Measurements from ENCODE around the gene CNOT9.

CNOT9 gene

GRCh38 chr2:218635719-218636118 lies 67.1 kb downstream of the CNOT9 start:
- Histone ChIP-seq H3K27me3 (ENCODE audit: control insufficient read depth, low read length) (no peaks in the 10 kb centered on the region), H3K4me3 (ENCODE audit: low read length) (no peak overlapping the region), H3K4me2 (ENCODE audit: low read length) (no peak overlapping the region), H3K27ac (ENCODE audit: low read depth, low read length) (no peak overlapping the region), H3K36me3 (ENCODE audit: control insufficient read depth, low read length) (peaks cover 67% of the 10 kb centered on the region), H3K4me1 (ENCODE audit: control insufficient read depth, low read length) (no peaks in the 10 kb centered on the region), H3F3A (ENCODE audit: control insufficient read depth, insufficient read depth) (no peaks in the 10 kb centered on the region), H3K9me3 (ENCODE audit: control insufficient read depth, insufficient read depth, low read length) (no peaks in the 10 kb centered on the region), H4K20me1 (ENCODE audit: control insufficient read depth, insufficient read depth, low read depth, low read length) (no peaks in the 10 kb centered on the region), H3K9me2 (replicated peaks; ENCODE audit: control insufficient read depth, low read length) (no peaks in the 10 kb centered on the region), H3K79me2 (ENCODE audit: control insufficient read depth, low read length) (no peaks in the 10 kb centered on the region)
- TF ChIP-seq EZH2phosphoT487 (IDR thresholded peaks at IDR 0.05; ENCODE audit: borderline replicate concordance, low read length): no peak
- TF ChIP-seq CTCF (IDR thresholded peaks at IDR 0.05; ENCODE audit: low read depth, low read length, poor library complexity, severe bottlenecking): no peak

- Histone ChIP-seq H3K9me3 (ENCODE audit: control insufficient read depth, insufficient read depth, low read length) (no peaks in the 10 kb centered on the region), H3K36me3 (ENCODE audit: control insufficient read depth, low read length) (peaks cover 87% of the 10 kb centered on the region), H3K27me3 (ENCODE audit: control insufficient read depth, low read length) (no peaks in the 10 kb centered on the region), H3K4me2 (ENCODE audit: low read length) (no peak overlapping the region), H3K9me2 (replicated peaks; ENCODE audit: control insufficient read depth, low read length) (no peaks in the 10 kb centered on the region), H3K79me2 (ENCODE audit: control insufficient read depth, low read length) (no peaks in the 10 kb centered on the region), H3K4me3 (ENCODE audit: low read length) (no peak overlapping the region), H3K4me1 (ENCODE audit: control insufficient read depth, low read length) (no peaks in the 10 kb centered on the region), H3K27ac (ENCODE audit: low read depth, low read length) (no peak overlapping the region), H3F3A (ENCODE audit: control insufficient read depth, insufficient read depth) (no peaks in the 10 kb centered on the region), H4K20me1 (ENCODE audit: control insufficient read depth, insufficient read depth, low read depth, low read length) (no peaks in the 10 kb centered on the region)
- TF ChIP-seq CTCF (IDR thresholded peaks at IDR 0.05; ENCODE audit: low read depth, low read length, poor library complexity, severe bottlenecking): no peak
- no peak for TF ChIP-seq EZH2phosphoT487 (IDR thresholded peaks at IDR 0.05; ENCODE audit: borderline replicate concordance, low read length)
Measured at GRCh38 chr2:218638372-218638771, 69.7 kb downstream of the CNOT9 start.

GRCh38 chr2:218642121-218642656 lies 73.5 kb downstream of the CNOT9 start:
- Histone ChIP-seq H3K9me3 (ENCODE audit: control insufficient read depth, insufficient read depth, low read length) (no peaks in the 10 kb centered on the region), H3K79me2 (ENCODE audit: control insufficient read depth, low read length) (no peaks in the 10 kb centered on the region), H3K36me3 (ENCODE audit: control insufficient read depth, low read length) (peaks cover 88% of the 10 kb centered on the region), H3K27ac (ENCODE audit: low read depth, low read length) (no peak overlapping the region), H4K20me1 (ENCODE audit: control insufficient read depth, insufficient read depth, low read depth, low read length) (no peaks in the 10 kb centered on the region), H3K4me2 (ENCODE audit: low read length) (no peak overlapping the region), H3K4me3 (ENCODE audit: low read length) (no peak overlapping the region), H3K9me2 (replicated peaks; ENCODE audit: control insufficient read depth, low read length) (no peaks in the 10 kb centered on the region), H3K27me3 (ENCODE audit: control insufficient read depth, low read length) (no peaks in the 10 kb centered on the region), H3K4me1 (ENCODE audit: control insufficient read depth, low read length) (no peaks in the 10 kb centered on the region), H3F3A (ENCODE audit: control insufficient read depth, insufficient read depth) (no peaks in the 10 kb centered on the region)
- TF ChIP-seq CTCF (IDR thresholded peaks at IDR 0.05; ENCODE audit: low read depth, low read length, poor library complexity, severe bottlenecking) (no peak), EZH2phosphoT487 (IDR thresholded peaks at IDR 0.05; ENCODE audit: borderline replicate concordance, low read length) (no peak)

Measured in DOHH2 (cell line).